Measurements from ENCODE around the gene SLIT2. TPM values are rescaled to one million over a fixed set of nuclear protein-coding genes. Genes with fewer than 3 reads are reported as not detected.

Gene SLIT2
- total RNA-seq, 1 experiment from 2014 or later: not detected

- Histone ChIP-seq H3K9ac (ENCODE audit: low read length) (no peak overlapping the region), H3K4me1 (ENCODE audit: low read length) (no peaks in the 10 kb centered on the region), H3K9me2 (replicated peaks; ENCODE audit: insufficient read depth, low read length) (no peaks in the 10 kb centered on the region), H3K27me3 (ENCODE audit: low read length) (no peaks in the 10 kb centered on the region), H3K9me3 (ENCODE audit: low read length) (no peaks in the 10 kb centered on the region), H3K27ac (ENCODE audit: low read length) (no peak overlapping the region), H3K4me3 (ENCODE audit: low read length) (no peak overlapping the region), H3K79me2 (ENCODE audit: low read length) (no peaks in the 10 kb centered on the region), H2AFZ (ENCODE audit: low read length) (no peak overlapping the region), H3K36me3 (ENCODE audit: insufficient read depth, low read length) (no peaks in the 10 kb centered on the region), H4K20me1 (ENCODE audit: insufficient read depth, low read depth, low read length) (no peaks in the 10 kb centered on the region), H3K4me2 (ENCODE audit: low read depth, low read length, poor library complexity, severe bottlenecking) (no peak overlapping the region)
- peak; percentile 46 for DNase-seq
Observed at GRCh38 chr4:20249333-20249732, 2.4 kb upstream of the SLIT2 start.

- Histone ChIP-seq H3K4me3 (ENCODE audit: low read length) (no peak overlapping the region), H4K20me1 (ENCODE audit: insufficient read depth, low read depth, low read length) (no peaks in the 10 kb centered on the region), H3K4me2 (ENCODE audit: low read depth, low read length, poor library complexity, severe bottlenecking) (no peak overlapping the region), H3K9me2 (replicated peaks; ENCODE audit: insufficient read depth, low read length) (no peaks in the 10 kb centered on the region), H3K9me3 (ENCODE audit: low read length) (no peaks in the 10 kb centered on the region), H3K79me2 (ENCODE audit: low read length) (no peaks in the 10 kb centered on the region), H3K9ac (ENCODE audit: low read length) (no peak overlapping the region), H3K36me3 (ENCODE audit: insufficient read depth, low read length) (no peaks in the 10 kb centered on the region), H3K27me3 (ENCODE audit: low read length) (no peaks in the 10 kb centered on the region), H3K27ac (ENCODE audit: low read length) (no peak overlapping the region), H3K4me1 (ENCODE audit: low read length) (no peaks in the 10 kb centered on the region), H2AFZ (ENCODE audit: low read length) (no peak overlapping the region)
- no peak for DNase-seq
Observed at GRCh38 chr4:20251031-20251795, 492 bp upstream of the SLIT2 start.

- no peak overlapping the region for H3K4me3 ChIP-seq (ENCODE audit: low read length)
- no peaks in the 10 kb centered on the region for H3K4me1 ChIP-seq (ENCODE audit: low read length)
- H3K9me2 ChIP-seq (replicated peaks; ENCODE audit: insufficient read depth, low read length): no peaks in the 10 kb centered on the region
- no peak overlapping the region for H2AFZ ChIP-seq (ENCODE audit: low read length)
- no peaks in the 10 kb centered on the region for H4K20me1 ChIP-seq (ENCODE audit: insufficient read depth, low read depth, low read length)
- H3K79me2 ChIP-seq (ENCODE audit: low read length): no peaks in the 10 kb centered on the region
- H3K9me3 ChIP-seq (ENCODE audit: low read length): no peaks in the 10 kb centered on the region
- H3K9ac ChIP-seq (ENCODE audit: low read length): no peak overlapping the region
- H3K36me3 ChIP-seq (ENCODE audit: insufficient read depth, low read length): no peaks in the 10 kb centered on the region
- DNase-seq: no peak
- H3K27me3 ChIP-seq (ENCODE audit: low read length): no peaks in the 10 kb centered on the region
- no peak overlapping the region for H3K27ac ChIP-seq (ENCODE audit: low read length)
- no peak overlapping the region for H3K4me2 ChIP-seq (ENCODE audit: low read depth, low read length, poor library complexity, severe bottlenecking)
Observed at GRCh38 chr4:20252656-20253282, 1.1 kb downstream of the SLIT2 start.

- no peaks in the 10 kb centered on the region for H3K36me3 ChIP-seq (ENCODE audit: insufficient read depth, low read length)
- H4K20me1 ChIP-seq (ENCODE audit: insufficient read depth, low read depth, low read length): no peaks in the 10 kb centered on the region
- no peak overlapping the region for H3K4me2 ChIP-seq (ENCODE audit: low read depth, low read length, poor library complexity, severe bottlenecking)
- H3K27me3 ChIP-seq (ENCODE audit: low read length): no peaks in the 10 kb centered on the region
- H3K9me2 ChIP-seq (replicated peaks; ENCODE audit: insufficient read depth, low read length): no peaks in the 10 kb centered on the region
- H3K27ac ChIP-seq (ENCODE audit: low read length): no peak overlapping the region
- DNase-seq: no peak
- no peak overlapping the region for H3K4me3 ChIP-seq (ENCODE audit: low read length)
- no peaks in the 10 kb centered on the region for H3K79me2 ChIP-seq (ENCODE audit: low read length)
- H3K4me1 ChIP-seq (ENCODE audit: low read length): no peaks in the 10 kb centered on the region
- no peak overlapping the region for H2AFZ ChIP-seq (ENCODE audit: low read length)
- no peaks in the 10 kb centered on the region for H3K9me3 ChIP-seq (ENCODE audit: low read length)
- H3K9ac ChIP-seq (ENCODE audit: low read length): no peak overlapping the region
Observed at GRCh38 chr4:20253283-20253734, 1.6 kb downstream of the SLIT2 start.

- Histone ChIP-seq H3K4me3 (ENCODE audit: low read length) (no peak overlapping the region), H3K27me3 (ENCODE audit: low read length) (no peaks in the 10 kb centered on the region), H3K9me3 (ENCODE audit: low read length) (no peaks in the 10 kb centered on the region), H3K4me1 (ENCODE audit: low read length) (no peaks in the 10 kb centered on the region), H2AFZ (ENCODE audit: low read length) (no peak overlapping the region), H3K79me2 (ENCODE audit: low read length) (no peaks in the 10 kb centered on the region), H4K20me1 (ENCODE audit: insufficient read depth, low read depth, low read length) (no peaks in the 10 kb centered on the region), H3K4me2 (ENCODE audit: low read depth, low read length, poor library complexity, severe bottlenecking) (no peak overlapping the region), H3K9ac (ENCODE audit: low read length) (no peak overlapping the region), H3K36me3 (ENCODE audit: insufficient read depth, low read length) (no peaks in the 10 kb centered on the region), H3K27ac (ENCODE audit: low read length) (no peak overlapping the region), H3K9me2 (replicated peaks; ENCODE audit: insufficient read depth, low read length) (no peaks in the 10 kb centered on the region)
- no peak for DNase-seq
Observed at GRCh38 chr4:20253735-20254409, 2.2 kb downstream of the SLIT2 start.

GRCh38 chr4:20254511-20255250 is 3.0 kb downstream of the SLIT2 start:
- H3K27me3 ChIP-seq (ENCODE audit: low read length): no peaks in the 10 kb centered on the region
- H3K4me2 ChIP-seq (ENCODE audit: low read depth, low read length, poor library complexity, severe bottlenecking): no peak overlapping the region
- no peak overlapping the region for H3K27ac ChIP-seq (ENCODE audit: low read length)
- DNase-seq: no peak
- H3K36me3 ChIP-seq (ENCODE audit: insufficient read depth, low read length): no peaks in the 10 kb centered on the region
- no peaks in the 10 kb centered on the region for H3K9me3 ChIP-seq (ENCODE audit: low read length)
- no peak overlapping the region for H2AFZ ChIP-seq (ENCODE audit: low read length)
- no peaks in the 10 kb centered on the region for H3K9me2 ChIP-seq (replicated peaks; ENCODE audit: insufficient read depth, low read length)
- H3K79me2 ChIP-seq (ENCODE audit: low read length): no peaks in the 10 kb centered on the region
- H3K4me1 ChIP-seq (ENCODE audit: low read length): no peaks in the 10 kb centered on the region
- no peak overlapping the region for H3K4me3 ChIP-seq (ENCODE audit: low read length)
- no peak overlapping the region for H3K9ac ChIP-seq (ENCODE audit: low read length)
- H4K20me1 ChIP-seq (ENCODE audit: insufficient read depth, low read depth, low read length): no peaks in the 10 kb centered on the region

GRCh38 chr4:20255251-20255586 is 3.5 kb downstream of the SLIT2 start:
- H4K20me1 ChIP-seq (ENCODE audit: insufficient read depth, low read depth, low read length): no peaks in the 10 kb centered on the region
- H3K27ac ChIP-seq (ENCODE audit: low read length): no peak overlapping the region
- H3K4me1 ChIP-seq (ENCODE audit: low read length): no peaks in the 10 kb centered on the region
- H3K27me3 ChIP-seq (ENCODE audit: low read length): no peaks in the 10 kb centered on the region
- no peak for DNase-seq
- H3K9me3 ChIP-seq (ENCODE audit: low read length): no peaks in the 10 kb centered on the region
- no peak overlapping the region for H3K9ac ChIP-seq (ENCODE audit: low read length)
- H3K79me2 ChIP-seq (ENCODE audit: low read length): no peaks in the 10 kb centered on the region
- H3K36me3 ChIP-seq (ENCODE audit: insufficient read depth, low read length): no peaks in the 10 kb centered on the region
- H3K4me2 ChIP-seq (ENCODE audit: low read depth, low read length, poor library complexity, severe bottlenecking): no peak overlapping the region
- H3K9me2 ChIP-seq (replicated peaks; ENCODE audit: insufficient read depth, low read length): no peaks in the 10 kb centered on the region
- no peak overlapping the region for H3K4me3 ChIP-seq (ENCODE audit: low read length)
- no peak overlapping the region for H2AFZ ChIP-seq (ENCODE audit: low read length)

GRCh38 chr4:20255823-20256222 is 4.1 kb downstream of the SLIT2 start:
- Histone ChIP-seq H3K27ac (ENCODE audit: low read length) (no peak overlapping the region), H3K4me3 (ENCODE audit: low read length) (no peak overlapping the region), H3K9me3 (ENCODE audit: low read length) (no peaks in the 10 kb centered on the region), H3K79me2 (ENCODE audit: low read length) (no peaks in the 10 kb centered on the region), H3K4me1 (ENCODE audit: low read length) (no peaks in the 10 kb centered on the region), H4K20me1 (ENCODE audit: insufficient read depth, low read depth, low read length) (no peaks in the 10 kb centered on the region), H3K9ac (ENCODE audit: low read length) (no peak overlapping the region), H3K4me2 (ENCODE audit: low read depth, low read length, poor library complexity, severe bottlenecking) (no peak overlapping the region), H3K9me2 (replicated peaks; ENCODE audit: insufficient read depth, low read length) (no peaks in the 10 kb centered on the region), H3K27me3 (ENCODE audit: low read length) (no peaks in the 10 kb centered on the region), H3K36me3 (ENCODE audit: insufficient read depth, low read length) (no peaks in the 10 kb centered on the region), H2AFZ (ENCODE audit: low read length) (no peak overlapping the region)
- no peak for DNase-seq
